SH-SY5Y (cell line): ENCODE results near the gene OBSCN.

Experiments used
- GATA2 ChIP-seq: IDR thresholded peaks from 2 replicates; pipeline ENCODE4 v1.6.1; 2011; ENCODE audit warnings: mild to moderate bottlenecking, low read depth, low read length
- GATA3 ChIP-seq: IDR thresholded peaks from 2 replicates; pipeline ENCODE4 v1.6.1; 2011; ENCODE audit warnings: low read depth, mild to moderate bottlenecking, low read length, moderate library complexity

- TF ChIP-seq GATA2 (no peak), GATA3 (no peak)
These were observed 159.3 kb downstream of the OBSCN start for GRCh38 chr1:228366866-228367741.
